HEK293 (cell line): Measurements from ENCODE around the gene FUCA2.

Experiments
- CTCF ChIA-PET: fragments of 350-600 bp; formaldehyde crosslinking; extraction: SDS; loops from one replicate; lab custom pipeline; 2021; ENCODE audit warnings: antibody characterized with exemption; lab: Yijun Ruan, JAX
- POLR2A ChIA-PET: fragments of 300-600 bp; formaldehyde crosslinking; extraction: SDS; loops from one replicate; lab custom pipeline; 2020; ENCODE audit warnings: antibody characterized with exemption, inconsistent platforms; lab: Yijun Ruan, JAX
- H3K27ac ChIP-seq: fragments of 200-500 bp; sonication (Bioruptor generic); 2 replicates; pipeline ENCODE4 v1.5.1; 2014; ENCODE audit warnings: low read depth, low read length, control low read depth, inconsistent platforms; ENCODE audit errors: extremely low read depth
- H3K36me3 ChIP-seq, 2 experiments: fragments of 200-500 bp in 1 of 2; sonication (Bioruptor generic) in 1 of 2; 1 replicate in 1 of 2; 2 replicates in 1 of 2; pipeline ENCODE4 v1.5.1; 2014 to 2017; ENCODE audit warnings: inconsistent platforms in 2 of 2, low read length in 2 of 2; ENCODE audit not compliant: control insufficient read depth in 2 of 2, insufficient read depth in 1 of 2
- H3K4me1 ChIP-seq: fragments of 200-500 bp; sonication (Bioruptor generic); 2 replicates; pipeline ENCODE4 v1.5.1; 2014; ENCODE audit warnings: mild to moderate bottlenecking, low read length, inconsistent platforms; ENCODE audit not compliant: control insufficient read depth, insufficient read depth
- H3K4me3 ChIP-seq: 2 replicates; pipeline ENCODE4 v1.5.1; 2011; ENCODE audit warnings: low read depth, mild to moderate bottlenecking, control low read depth, low read length, moderate library complexity
- H3K9me3 ChIP-seq: fragments of 200-500 bp; sonication (Bioruptor generic); 2 replicates; pipeline ENCODE4 v1.5.1; 2014; ENCODE audit warnings: low read depth, low read length, inconsistent platforms; ENCODE audit not compliant: control insufficient read depth, insufficient read depth
- EGR2 ChIP-seq: fragments of 450-650 bp; formaldehyde crosslinking; IDR thresholded peaks from 2 replicates; pipeline ENCODE4 v1.5.1; 2016; ENCODE audit warnings: low read depth, missing biosample characterization, missing genetic modification characterization
- GLIS1 ChIP-seq: fragments of 450-650 bp; formaldehyde crosslinking; IDR thresholded peaks from 2 replicates; pipeline ENCODE4 v1.5.1; 2016; ENCODE audit warnings: missing biosample characterization, missing genetic modification characterization
- IKZF3 ChIP-seq: fragments of 450-650 bp; IDR thresholded peaks from 2 replicates; pipeline ENCODE4 v1.5.0; 2018; ENCODE audit warnings: missing biosample characterization, mild to moderate bottlenecking, missing genetic modification characterization, moderate library complexity
- INSM2 ChIP-seq: fragments of 450-650 bp; formaldehyde crosslinking; IDR thresholded peaks from 2 replicates; pipeline ENCODE4 v1.5.1; 2016; ENCODE audit warnings: missing biosample characterization, missing genetic modification characterization
- KLF10 ChIP-seq: fragments of 450-650 bp; IDR thresholded peaks from 2 replicates; pipeline ENCODE4 v1.5.1; 2018; ENCODE audit warnings: missing biosample characterization, mild to moderate bottlenecking, missing genetic modification characterization
- KLF8 ChIP-seq: fragments of 450-650 bp; formaldehyde crosslinking; IDR thresholded peaks from 2 replicates; pipeline ENCODE4 v1.5.1; 2016; ENCODE audit warnings: missing biosample characterization, missing genetic modification characterization
- TCF7L2 ChIP-seq: IDR thresholded peaks from 2 replicates; pipeline ENCODE4 v1.6.1; 2011; ENCODE audit warnings: low read depth, mild to moderate bottlenecking, inconsistent platforms, low read length, moderate library complexity, borderline replicate concordance
- TRIM28 ChIP-seq: IDR thresholded peaks from 2 replicates; pipeline ENCODE4 v1.6.1; 2011; ENCODE audit warnings: low read length, control low read depth, borderline replicate concordance
- ZFP37 ChIP-seq: fragments of 450-650 bp; formaldehyde crosslinking; IDR thresholded peaks from 2 replicates; pipeline ENCODE4 v1.5.1; 2016; ENCODE audit warnings: missing biosample characterization, missing genetic modification characterization
- ZNF132 ChIP-seq: fragments of 450-650 bp; formaldehyde crosslinking; IDR thresholded peaks from 2 replicates; pipeline ENCODE4 v1.5.1; 2017; ENCODE audit warnings: missing biosample characterization, missing genetic modification characterization, borderline replicate concordance
- ZNF133 ChIP-seq: fragments of 450-650 bp; formaldehyde crosslinking; IDR thresholded peaks from 2 replicates; pipeline ENCODE4 v1.5.1; 2016; ENCODE audit warnings: missing biosample characterization, missing genetic modification characterization
- ZNF138 ChIP-seq: fragments of 450-650 bp; formaldehyde crosslinking; IDR thresholded peaks from 2 replicates; pipeline ENCODE4 v1.5.1; 2016; ENCODE audit warnings: missing biosample characterization, missing genetic modification characterization, borderline replicate concordance
- ZNF140 ChIP-seq: fragments of 450-650 bp; formaldehyde crosslinking; IDR thresholded peaks from 2 replicates; pipeline ENCODE4 v1.5.1; 2016; ENCODE audit warnings: missing biosample characterization, missing genetic modification characterization
- ZNF169 ChIP-seq: fragments of 450-650 bp; formaldehyde crosslinking; IDR thresholded peaks from 2 replicates; pipeline ENCODE4 v1.5.1; 2016; ENCODE audit warnings: missing biosample characterization, missing genetic modification characterization
- ZNF23 ChIP-seq: fragments of 450-650 bp; formaldehyde crosslinking; IDR thresholded peaks from 2 replicates; pipeline ENCODE4 v1.5.1; 2016; ENCODE audit warnings: missing biosample characterization, missing genetic modification characterization, borderline replicate concordance
- ZNF311 ChIP-seq: fragments of 450-650 bp; formaldehyde crosslinking; IDR thresholded peaks from 2 replicates; pipeline ENCODE4 v1.5.1; 2017; ENCODE audit warnings: missing biosample characterization, missing genetic modification characterization, borderline replicate concordance
- ZNF394 ChIP-seq: fragments of 450-650 bp; formaldehyde crosslinking; IDR thresholded peaks from 2 replicates; pipeline ENCODE4 v1.5.1; 2016; ENCODE audit warnings: missing biosample characterization, missing genetic modification characterization, mild to moderate bottlenecking, moderate library complexity, borderline replicate concordance
- ZNF423 ChIP-seq: fragments of 450-650 bp; formaldehyde crosslinking; IDR thresholded peaks from 2 replicates; pipeline ENCODE4 v1.5.1; 2016; ENCODE audit warnings: missing biosample characterization, missing genetic modification characterization
- ZNF549 ChIP-seq: fragments of 450-650 bp; IDR thresholded peaks from 2 replicates; pipeline ENCODE4 v1.5.1; 2018; ENCODE audit warnings: missing biosample characterization, missing genetic modification characterization, mild to moderate bottlenecking, inconsistent platforms, moderate library complexity
- ZNF571 ChIP-seq: fragments of 450-650 bp; formaldehyde crosslinking; IDR thresholded peaks from 2 replicates; pipeline ENCODE4 v1.5.0; 2017; ENCODE audit warnings: missing biosample characterization, missing genetic modification characterization
- ZNF621 ChIP-seq: fragments of 450-650 bp; formaldehyde crosslinking; IDR thresholded peaks from 2 replicates; pipeline ENCODE4 v1.5.1; 2017; ENCODE audit warnings: missing biosample characterization, missing genetic modification characterization
- ZNF670 ChIP-seq: fragments of 450-650 bp; formaldehyde crosslinking; IDR thresholded peaks from 2 replicates; pipeline ENCODE4 v1.5.1; 2016; ENCODE audit warnings: missing biosample characterization, missing genetic modification characterization, low read depth
- ZNF747 ChIP-seq: fragments of 450-650 bp; formaldehyde crosslinking; IDR thresholded peaks from 2 replicates; pipeline ENCODE4 v1.5.1; 2016; ENCODE audit warnings: missing biosample characterization, missing genetic modification characterization
- TF ChIP-seq, protein P1 (sequence below): fragments of 450-650 bp; formaldehyde crosslinking; IDR thresholded peaks from 2 replicates; pipeline ENCODE4 v1.5.0; 2017; ENCODE audit warnings: missing biosample characterization, missing genetic modification characterization, borderline replicate concordance
- TF ChIP-seq, protein P2 (sequence below): fragments of 450-650 bp; formaldehyde crosslinking; IDR thresholded peaks from 2 replicates; pipeline ENCODE4 v1.5.1; 2016; ENCODE audit warnings: missing biosample characterization, missing genetic modification characterization
- TF ChIP-seq, protein P3 (sequence below): IDR thresholded peaks from 2 replicates; pipeline ENCODE4 v1.6.1; 2011; ENCODE audit warnings: mild to moderate bottlenecking, low read depth, low read length, borderline replicate concordance
- TF ChIP-seq, protein P4 (sequence below): fragments of 450-650 bp; formaldehyde crosslinking; IDR thresholded peaks from 2 replicates; pipeline ENCODE4 v1.5.1; 2016; ENCODE audit warnings: missing biosample characterization, missing genetic modification characterization, borderline replicate concordance

FUCA2 gene

GRCh38 chr6:143555071-143555492 lies 43.6 kb upstream of the FUCA2 start:
- H3K27ac ChIP-seq: 0 out of 2 replicates have a peak overlapping the region, but pooled peaks have one; percentile 10
- H3K9me3 ChIP-seq: no peaks in the 10 kb centered on the region
- H3K36me3 ChIP-seq: no peaks in the 10 kb centered on the region
- H3K4me1 ChIP-seq: peaks cover 10% of the 10 kb centered on the region
- TF ChIP-seq ZNF132 (tag by site-specific recombination) (no peak), EGR2 (tag by site-specific recombination) (peak; percentile 10; the same call in 1 of the 2 replicates)
- TF ChIP-seq, all 188 proteins: peak for 1
- POLR2A ChIA-PET: no interaction called here
- no peak overlapping the region for H3K4me3 ChIP-seq
- CTCF ChIA-PET: interaction anchor here (0.6 to 2.2 kb wide), 5 partner anchors 11 to 1079 kb away, joined by 3 to 9 read pairs (median 3); no protein-coding TSS in a partner anchor

DNA sequence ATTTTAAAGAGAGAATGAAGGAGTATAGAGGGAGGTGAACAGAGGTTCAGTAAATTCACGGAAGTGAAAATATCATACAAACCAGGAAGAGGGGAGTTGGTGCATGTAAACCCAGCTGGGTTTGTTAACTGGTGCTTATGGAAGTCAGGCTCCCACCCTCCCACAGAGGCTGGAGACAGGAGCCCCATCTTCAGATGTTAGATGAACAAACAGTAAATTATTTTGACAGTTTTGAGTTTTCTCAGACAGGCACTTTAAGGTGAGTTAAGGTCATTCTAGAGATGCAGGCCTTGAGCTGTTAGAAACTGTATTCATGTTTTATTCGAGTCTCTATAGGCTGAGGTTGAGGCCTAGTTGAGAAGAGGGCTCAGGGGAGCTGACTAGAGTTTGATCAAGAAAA lies 41.8 kb upstream of the FUCA2 start:
- ChIA-PET POLR2A (interaction anchor here (0.6 kb wide), 1 partner anchor 832 kb away, joined by 3 read pairs; no protein-coding TSS in a partner anchor), CTCF (interaction anchor here (1.0 kb wide), 1 partner anchor 11 kb away, joined by 3 read pairs; no protein-coding TSS in a partner anchor)

DNA sequence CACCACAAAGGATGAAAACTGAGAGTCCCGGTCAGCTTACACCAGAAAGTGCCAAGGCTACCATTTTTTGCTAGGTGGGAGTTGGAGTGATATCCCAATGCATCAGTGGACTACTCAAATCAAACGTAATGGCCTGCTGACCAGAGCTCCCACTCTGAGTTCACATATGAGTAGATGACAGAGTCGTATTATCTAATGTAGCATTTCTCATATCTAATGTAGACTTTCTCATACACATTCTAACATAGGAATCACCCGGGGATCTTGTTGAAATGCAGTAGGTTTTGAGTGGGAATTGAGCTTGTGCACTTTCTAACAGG lies 38.4 kb upstream of the FUCA2 start:
- CTCF ChIA-PET: interaction anchor here (1.3 kb wide), 1 partner anchor 37 kb away, joined by 5 read pairs; no protein-coding TSS in a partner anchor
- POLR2A ChIA-PET: no interaction called here
- Histone ChIP-seq H3K4me1 (peaks cover 6% of the 10 kb centered on the region), H3K9me3 (no peaks in the 10 kb centered on the region), H3K36me3 (no peaks in the 10 kb centered on the region), H3K4me3 (no peak overlapping the region), H3K27ac (no peak overlapping the region)
- no peak for TF ChIP-seq ZNF311 (tag by site-specific recombination)
- TF ChIP-seq TRIM28: no peak
- TF ChIP-seq, protein P1, sequence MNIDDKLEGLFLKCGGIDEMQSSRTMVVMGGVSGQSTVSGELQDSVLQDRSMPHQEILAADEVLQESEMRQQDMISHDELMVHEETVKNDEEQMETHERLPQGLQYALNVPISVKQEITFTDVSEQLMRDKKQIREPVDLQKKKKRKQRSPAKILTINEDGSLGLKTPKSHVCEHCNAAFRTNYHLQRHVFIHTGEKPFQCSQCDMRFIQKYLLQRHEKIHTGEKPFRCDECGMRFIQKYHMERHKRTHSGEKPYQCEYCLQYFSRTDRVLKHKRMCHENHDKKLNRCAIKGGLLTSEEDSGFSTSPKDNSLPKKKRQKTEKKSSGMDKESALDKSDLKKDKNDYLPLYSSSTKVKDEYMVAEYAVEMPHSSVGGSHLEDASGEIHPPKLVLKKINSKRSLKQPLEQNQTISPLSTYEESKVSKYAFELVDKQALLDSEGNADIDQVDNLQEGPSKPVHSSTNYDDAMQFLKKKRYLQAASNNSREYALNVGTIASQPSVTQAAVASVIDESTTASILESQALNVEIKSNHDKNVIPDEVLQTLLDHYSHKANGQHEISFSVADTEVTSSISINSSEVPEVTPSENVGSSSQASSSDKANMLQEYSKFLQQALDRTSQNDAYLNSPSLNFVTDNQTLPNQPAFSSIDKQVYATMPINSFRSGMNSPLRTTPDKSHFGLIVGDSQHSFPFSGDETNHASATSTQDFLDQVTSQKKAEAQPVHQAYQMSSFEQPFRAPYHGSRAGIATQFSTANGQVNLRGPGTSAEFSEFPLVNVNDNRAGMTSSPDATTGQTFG (tag by site-specific recombination): no peak
- TF ChIP-seq ZNF23: no peak
- TF ChIP-seq GLIS1 (tag by site-specific recombination): no peak
- TF ChIP-seq ZNF670: no peak
- no peak for TF ChIP-seq INSM2 (tag by site-specific recombination)
- TF ChIP-seq, protein P2, sequence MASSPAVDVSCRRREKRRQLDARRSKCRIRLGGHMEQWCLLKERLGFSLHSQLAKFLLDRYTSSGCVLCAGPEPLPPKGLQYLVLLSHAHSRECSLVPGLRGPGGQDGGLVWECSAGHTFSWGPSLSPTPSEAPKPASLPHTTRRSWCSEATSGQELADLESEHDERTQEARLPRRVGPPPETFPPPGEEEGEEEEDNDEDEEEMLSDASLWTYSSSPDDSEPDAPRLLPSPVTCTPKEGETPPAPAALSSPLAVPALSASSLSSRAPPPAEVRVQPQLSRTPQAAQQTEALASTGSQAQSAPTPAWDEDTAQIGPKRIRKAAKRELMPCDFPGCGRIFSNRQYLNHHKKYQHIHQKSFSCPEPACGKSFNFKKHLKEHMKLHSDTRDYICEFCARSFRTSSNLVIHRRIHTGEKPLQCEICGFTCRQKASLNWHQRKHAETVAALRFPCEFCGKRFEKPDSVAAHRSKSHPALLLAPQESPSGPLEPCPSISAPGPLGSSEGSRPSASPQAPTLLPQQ (tag by site-specific recombination): no peak
- TF ChIP-seq ZNF140: no peak
- TF ChIP-seq ZNF169 (tag by site-specific recombination): no peak

More for the DNA sequence above, 41.8 kb upstream of the FUCA2 start:
- H3K4me3 ChIP-seq: no peak overlapping the region
- TF ChIP-seq KLF10 (tag by site-specific recombination) (no peak), ZNF133 (tag by site-specific recombination) (no peak), ZNF394 (no peak), ZNF747 (tag by site-specific recombination) (no peak), IKZF3 (tag by site-specific recombination) (no peak), ZNF571 (tag by site-specific recombination) (no peak), ZNF423 (tag by site-specific recombination) (no peak), ZNF549 (tag by site-specific recombination) (no peak), ZFP37 (tag by site-specific recombination) (no peak), ZNF621 (tag by site-specific recombination) (no peak), TCF7L2 (no peak), EGR2 (tag by site-specific recombination) (no peak), KLF8 (tag by site-specific recombination) (no peak), ZNF138 (tag by site-specific recombination) (no peak)
- TF ChIP-seq, protein P3, sequence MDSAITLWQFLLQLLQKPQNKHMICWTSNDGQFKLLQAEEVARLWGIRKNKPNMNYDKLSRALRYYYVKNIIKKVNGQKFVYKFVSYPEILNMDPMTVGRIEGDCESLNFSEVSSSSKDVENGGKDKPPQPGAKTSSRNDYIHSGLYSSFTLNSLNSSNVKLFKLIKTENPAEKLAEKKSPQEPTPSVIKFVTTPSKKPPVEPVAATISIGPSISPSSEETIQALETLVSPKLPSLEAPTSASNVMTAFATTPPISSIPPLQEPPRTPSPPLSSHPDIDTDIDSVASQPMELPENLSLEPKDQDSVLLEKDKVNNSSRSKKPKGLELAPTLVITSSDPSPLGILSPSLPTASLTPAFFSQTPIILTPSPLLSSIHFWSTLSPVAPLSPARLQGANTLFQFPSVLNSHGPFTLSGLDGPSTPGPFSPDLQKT: no peak
- TF ChIP-seq, protein P4, sequence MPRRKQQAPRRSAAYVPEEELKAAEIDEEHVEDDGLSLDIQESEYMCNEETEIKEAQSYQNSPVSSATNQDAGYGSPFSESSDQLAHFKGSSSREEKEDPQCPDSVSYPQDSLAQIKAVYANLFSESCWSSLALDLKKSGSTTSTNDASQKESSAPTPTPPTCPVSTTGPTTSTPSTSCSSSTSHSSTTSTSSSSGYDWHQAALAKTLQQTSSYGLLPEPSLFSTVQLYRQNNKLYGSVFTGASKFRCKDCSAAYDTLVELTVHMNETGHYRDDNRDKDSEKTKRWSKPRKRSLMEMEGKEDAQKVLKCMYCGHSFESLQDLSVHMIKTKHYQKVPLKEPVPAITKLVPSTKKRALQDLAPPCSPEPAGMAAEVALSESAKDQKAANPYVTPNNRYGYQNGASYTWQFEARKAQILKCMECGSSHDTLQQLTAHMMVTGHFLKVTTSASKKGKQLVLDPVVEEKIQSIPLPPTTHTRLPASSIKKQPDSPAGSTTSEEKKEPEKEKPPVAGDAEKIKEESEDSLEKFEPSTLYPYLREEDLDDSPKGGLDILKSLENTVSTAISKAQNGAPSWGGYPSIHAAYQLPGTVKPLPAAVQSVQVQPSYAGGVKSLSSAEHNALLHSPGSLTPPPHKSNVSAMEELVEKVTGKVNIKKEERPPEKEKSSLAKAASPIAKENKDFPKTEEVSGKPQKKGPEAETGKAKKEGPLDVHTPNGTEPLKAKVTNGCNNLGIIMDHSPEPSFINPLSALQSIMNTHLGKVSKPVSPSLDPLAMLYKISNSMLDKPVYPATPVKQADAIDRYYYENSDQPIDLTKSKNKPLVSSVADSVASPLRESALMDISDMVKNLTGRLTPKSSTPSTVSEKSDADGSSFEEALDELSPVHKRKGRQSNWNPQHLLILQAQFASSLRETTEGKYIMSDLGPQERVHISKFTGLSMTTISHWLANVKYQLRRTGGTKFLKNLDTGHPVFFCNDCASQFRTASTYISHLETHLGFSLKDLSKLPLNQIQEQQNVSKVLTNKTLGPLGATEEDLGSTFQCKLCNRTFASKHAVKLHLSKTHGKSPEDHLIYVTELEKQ (tag by site-specific recombination): no peak
- TF ChIP-seq, all 188 proteins: peak for 0
- Histone ChIP-seq H3K27ac (no peak overlapping the region), H3K36me3 (no peaks in the 10 kb centered on the region), H3K4me1 (peaks cover 13% of the 10 kb centered on the region), H3K9me3 (no peaks in the 10 kb centered on the region)
